Thyroid gland (tissue), 4 donors: Measurements from ENCODE around the gene ALOX5.
"Not testable (repeated sequence)": the region's sequence is repeated elsewhere in the genome, so short reads cannot be mapped to it uniquely, and the experiment has no call there.

Experiments
- CTCF ChIP-seq, 6 experiments: fragments of 200-600 bp in 3 of 6; fragments of 450-650 bp in 3 of 6; sonication (generic) in 3 of 6; IDR thresholded peaks; one replicate each; pipeline ENCODE4 v1.5.1; 2016 to 2019; ENCODE audit warnings: antibody characterized with exemption in 6 of 6, mild to moderate bottlenecking in 2 of 6, inconsistent platforms in 1 of 6, moderate library complexity in 1 of 6
- POLR2A ChIP-seq, 2 donors: fragments of 450-650 bp; IDR thresholded peaks; one replicate each; pipeline ENCODE4 v1.6.1; 2017; ENCODE audit warnings: antibody characterized with exemption in 2 of 2, mild to moderate bottlenecking in 2 of 2, moderate library complexity in 1 of 2

- TF ChIP-seq CTCF, POLR2A (IDR thresholded peaks at IDR 0.05): not testable (repeated sequence)
Measured at GRCh38 chr10:45409347-45409746, 35.3 kb downstream of the ALOX5 start.
